Astrocyte (in vitro differentiated cells and primary cell): ENCODE measurements around the gene LRRIQ1. TPM values are rescaled to one million over a fixed set of nuclear protein-coding genes. Genes with fewer than 3 reads are reported as not detected.

Experiments
- DNase-seq: peaks from one replicate; pipeline ENCODE4 v3.0.0-alpha.2; 2010; ENCODE audit warnings: low read depth
- FAIRE-seq: peaks from 2 replicates; lab custom pipeline; 2011; peaks lifted over from hg19 to GRCh38; lab: Jason Lieb, UNC
- H2AFZ ChIP-seq: 2 replicates; pipeline ENCODE4 v1.6.0; 2012; ENCODE audit warnings: low read depth, low read length, inconsistent platforms
- H3K27ac ChIP-seq: 2 replicates; pipeline ENCODE4 v1.5.1; 2011; ENCODE audit warnings: low read depth, low read length, inconsistent platforms
- H3K27me3 ChIP-seq: 2 replicates; pipeline ENCODE4 v1.6.0; 2011; ENCODE audit warnings: low read length, inconsistent platforms; ENCODE audit not compliant: insufficient read depth
- H3K36me3 ChIP-seq: 2 replicates; pipeline ENCODE4 v1.5.1; 2011; ENCODE audit warnings: low read length, inconsistent platforms; ENCODE audit not compliant: insufficient read depth
- H3K4me1 ChIP-seq: 2 replicates; pipeline ENCODE4 v1.5.1; 2011; ENCODE audit warnings: low read length, inconsistent platforms; ENCODE audit not compliant: insufficient read depth
- H3K4me2 ChIP-seq: 2 replicates; pipeline ENCODE4 v1.6.0; 2012; ENCODE audit warnings: low read length, inconsistent platforms
- H3K4me3 ChIP-seq: 2 replicates; pipeline ENCODE4 v1.5.1; 2011; ENCODE audit warnings: low read depth, mild to moderate bottlenecking, low read length, inconsistent platforms; ENCODE audit not compliant: insufficient read depth
- H3K79me2 ChIP-seq: 2 replicates; pipeline ENCODE4 v1.6.0; 2012; ENCODE audit warnings: mild to moderate bottlenecking, low read length, inconsistent platforms; ENCODE audit not compliant: insufficient read depth
- H3K9ac ChIP-seq: 2 replicates; pipeline ENCODE4 v1.6.0; 2012; ENCODE audit warnings: mild to moderate bottlenecking, low read length, inconsistent platforms
- H3K9me3 ChIP-seq: 2 replicates; pipeline ENCODE4 v1.5.1; 2012; ENCODE audit warnings: low read depth, mild to moderate bottlenecking, low read length, inconsistent platforms; ENCODE audit not compliant: insufficient read depth
- H4K20me1 ChIP-seq: 2 replicates; pipeline ENCODE4 v1.6.0; 2012; ENCODE audit warnings: low read length, inconsistent platforms; ENCODE audit not compliant: insufficient read depth
- H3K27ac Mint-ChIP-seq: one replicate; pipeline ENCODE4 v1.8.0; 2021; ENCODE audit warnings: mild to moderate bottlenecking, mixed read lengths; ENCODE audit not compliant: unreplicated experiment
- H3K27me3 Mint-ChIP-seq: one replicate; pipeline ENCODE4 v1.8.0; 2021; ENCODE audit warnings: low read depth, mixed read lengths; ENCODE audit not compliant: unreplicated experiment
- H3K36me3 Mint-ChIP-seq: one replicate; pipeline ENCODE4 v1.8.0; 2021; ENCODE audit warnings: low read depth, mixed read lengths; ENCODE audit not compliant: unreplicated experiment
- H3K4me1 Mint-ChIP-seq: one replicate; pipeline ENCODE4 v1.8.0; 2021; ENCODE audit warnings: low read depth, mixed read lengths; ENCODE audit not compliant: unreplicated experiment
- H3K4me3 Mint-ChIP-seq: one replicate; pipeline ENCODE4 v1.8.0; 2021; ENCODE audit warnings: mild to moderate bottlenecking, moderate library complexity, mixed read lengths; ENCODE audit not compliant: unreplicated experiment
- H3K9me3 Mint-ChIP-seq: one replicate; pipeline ENCODE4 v1.8.0; 2021; ENCODE audit warnings: mild to moderate bottlenecking, mixed read lengths; ENCODE audit not compliant: unreplicated experiment
- CTCF ChIP-seq: IDR thresholded peaks from 2 replicates; pipeline ENCODE4 v1.5.1; 2011; ENCODE audit warnings: low read depth, mild to moderate bottlenecking, inconsistent platforms, low read length, moderate library complexity; ENCODE audit not compliant: insufficient read depth
- EZH2 ChIP-seq: IDR thresholded peaks from 2 replicates; pipeline ENCODE4 v1.6.1; 2012; ENCODE audit warnings: mild to moderate bottlenecking, low read length, inconsistent platforms; ENCODE audit not compliant: insufficient read depth
- total RNA-seq: library from RNA; stranded (reverse); gene quantifications from 2 replicates; pipeline ENCODE4 v1.2.1, GENCODE V29; 2021

Gene LRRIQ1
- total RNA-seq, 1 donor from 2014 or later, result 1.9 TPM

DNA sequence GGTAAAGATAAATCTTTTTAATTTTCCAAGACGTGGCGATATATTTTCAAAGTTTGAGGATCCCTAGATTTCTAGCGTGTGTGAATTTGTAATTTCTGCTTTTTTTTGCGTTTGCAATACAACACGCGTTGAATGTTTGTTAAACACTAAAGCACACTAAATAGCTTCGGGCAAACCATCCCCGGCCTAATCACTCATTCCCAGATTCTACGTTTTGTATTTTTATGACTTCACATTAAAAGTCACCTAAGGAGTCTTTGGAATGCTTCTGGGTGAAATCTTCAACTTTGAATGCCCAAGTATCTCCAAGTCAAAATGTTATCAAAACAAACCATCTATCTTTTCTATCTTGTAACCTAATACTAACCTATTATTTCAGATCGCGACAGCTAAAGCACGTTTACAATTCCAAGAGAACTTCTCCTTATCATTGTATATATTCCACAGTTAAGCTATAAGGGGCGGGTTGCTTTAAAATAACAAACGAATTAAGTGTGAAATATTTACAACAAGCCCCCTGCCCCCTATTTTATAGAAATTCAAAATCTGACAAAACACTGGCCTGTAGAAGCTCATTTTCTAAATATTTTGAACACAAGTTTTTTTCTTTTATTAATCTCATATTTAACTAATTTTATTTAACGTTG is 245.0 kb downstream of the LRRIQ1 start:
- peaks cover 69% of the 10 kb centered on the region for H3K27me3 ChIP-seq
- peak overlapping the region; percentile 66 for H3K9ac ChIP-seq
- Mint-ChIP-seq H3K27ac (peak overlapping the region; percentile 85), H3K4me1 (no peaks in the 10 kb centered on the region), H3K36me3 (no peaks in the 10 kb centered on the region), H3K27me3 (peaks cover 34% of the 10 kb centered on the region), H3K9me3 (peaks cover 6% of the 10 kb centered on the region), H3K4me3 (peak overlapping the region; percentile 99)
- no peaks in the 10 kb centered on the region for H3K79me2 ChIP-seq
- H3K36me3 ChIP-seq, result no peaks in the 10 kb centered on the region
- no peak overlapping the region for H2AFZ ChIP-seq
- no peak for DNase-seq
- no peaks in the 10 kb centered on the region for H3K9me3 ChIP-seq
- no peak for FAIRE-seq
- H3K4me2 ChIP-seq, result peak overlapping the region; percentile 95
- no peaks in the 10 kb centered on the region for H4K20me1 ChIP-seq
- no peak overlapping the region for H3K27ac ChIP-seq
- peak overlapping the region; percentile 65 for H3K4me3 ChIP-seq
- TF ChIP-seq CTCF, result no peak
- no peak for TF ChIP-seq EZH2
- H3K4me1 ChIP-seq, result peaks cover 15% of the 10 kb centered on the region

DNA sequence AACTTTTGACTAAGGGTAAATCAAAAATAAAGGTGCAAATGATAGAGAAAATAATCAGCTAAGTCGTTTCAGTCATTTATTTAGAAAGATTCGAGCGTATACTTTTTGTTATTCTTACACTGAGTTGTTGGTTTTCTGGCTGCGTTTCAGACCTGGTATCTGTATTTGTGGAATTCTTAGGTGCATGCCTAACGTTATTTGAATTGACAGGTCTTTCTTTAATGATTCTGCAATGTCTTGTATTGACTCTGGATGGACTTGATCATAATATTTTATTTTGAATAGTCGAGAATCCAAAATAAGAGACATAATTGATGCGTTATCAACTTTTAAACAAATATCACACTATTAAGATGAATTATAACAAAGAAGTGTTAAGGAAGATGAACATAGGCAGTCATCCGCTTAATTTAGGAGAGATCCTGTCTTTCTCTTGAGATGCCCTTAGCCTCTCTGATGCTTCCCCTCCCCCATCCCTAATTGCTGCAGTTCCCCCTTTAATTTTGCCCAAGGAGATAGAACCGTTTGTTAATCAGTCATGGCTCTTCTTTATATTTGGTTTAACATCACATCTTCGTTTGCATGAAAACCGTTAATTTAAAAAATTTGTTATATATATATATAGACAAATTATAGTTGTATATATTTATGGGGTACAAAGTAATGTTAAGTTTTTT is 245.6 kb downstream of the LRRIQ1 start:
- Histone ChIP-seq H3K36me3 (no peaks in the 10 kb centered on the region), H3K27ac (no peak overlapping the region), H3K9ac (no peak overlapping the region), H2AFZ (no peak overlapping the region), H3K27me3 (peaks cover 67% of the 10 kb centered on the region), H3K79me2 (no peaks in the 10 kb centered on the region), H4K20me1 (no peaks in the 10 kb centered on the region), H3K4me3 (no peak overlapping the region), H3K9me3 (no peaks in the 10 kb centered on the region), H3K4me2 (no peak overlapping the region), H3K4me1 (peaks cover 15% of the 10 kb centered on the region)
- no peaks in the 10 kb centered on the region for H3K36me3 Mint-ChIP-seq
- H3K9me3 Mint-ChIP-seq, result peaks cover 6% of the 10 kb centered on the region
- peak overlapping the region; percentile 99 for H3K4me3 Mint-ChIP-seq
- DNase-seq (no peak), FAIRE-seq (no peak)
- H3K4me1 Mint-ChIP-seq, result no peaks in the 10 kb centered on the region
- no peak for TF ChIP-seq CTCF
- peak; percentile 6 for TF ChIP-seq EZH2
- no peak overlapping the region for H3K27ac Mint-ChIP-seq
- H3K27me3 Mint-ChIP-seq, result peaks cover 28% of the 10 kb centered on the region

GRCh38 chr12:85283560-85283959 is 247.4 kb downstream of the LRRIQ1 start:
- Mint-ChIP-seq H3K4me1 (no peaks in the 10 kb centered on the region), H3K36me3 (no peaks in the 10 kb centered on the region), H3K4me3 (no peak overlapping the region), H3K27ac (no peak overlapping the region), H3K9me3 (no peaks in the 10 kb centered on the region), H3K27me3 (peaks cover 10% of the 10 kb centered on the region)
- H3K4me1 ChIP-seq, result peaks cover 15% of the 10 kb centered on the region
- no peak overlapping the region for H3K4me2 ChIP-seq
- H3K4me3 ChIP-seq, result no peak overlapping the region
- H3K79me2 ChIP-seq, result no peaks in the 10 kb centered on the region
- no peak overlapping the region for H2AFZ ChIP-seq
- no peak overlapping the region for H3K9ac ChIP-seq
- H3K27me3 ChIP-seq, result peaks cover 50% of the 10 kb centered on the region
- no peaks in the 10 kb centered on the region for H4K20me1 ChIP-seq
- DNase-seq (no peak), FAIRE-seq (no peak)
- H3K36me3 ChIP-seq, result no peaks in the 10 kb centered on the region
- H3K27ac ChIP-seq, result no peak overlapping the region
- TF ChIP-seq EZH2 (no peak), CTCF (no peak)
- no peaks in the 10 kb centered on the region for H3K9me3 ChIP-seq
